ENCODE results near the gene RPL3. TPM values are rescaled to one million over a fixed set of nuclear protein-coding genes. Genes with fewer than 3 reads are reported as not detected.

Gene RPL3
- total RNA-seq, 1 experiment from 2014 or later = 2,830 TPM

GRCh38 chr22:39287076-39287725 lies 32.2 kb downstream of the RPL3 start:
- no CpG with 5 or more reads among the region's 8 CpGs for WGBS (ENCODE audit: extremely low coverage, insufficient read length, low lambda C conversion rate)
- H3K4me3 Mint-ChIP-seq = no peak overlapping the region
- Histone ChIP-seq H3K79me1 (ENCODE audit: insufficient read depth, low read depth, low read length, poor library complexity, severe bottlenecking) (no peaks in the 10 kb centered on the region), H2AFZ (ENCODE audit: low read length) (no peak overlapping the region), H3K27ac (ENCODE audit: insufficient read length, low read depth, low read length) (no peak overlapping the region), H3K9me3 (ENCODE audit: control insufficient read depth, low read depth, low read length) (no peaks in the 10 kb centered on the region), H3K23me2 (ENCODE audit: insufficient read length, low read depth, low read length, poor library complexity, severe bottlenecking) (no peaks in the 10 kb centered on the region), H4K91ac (ENCODE audit: insufficient read length, low read depth, low read length) (no peak overlapping the region), H3T11ph (ENCODE audit: low read length) (no peak overlapping the region), H2BK120ac (ENCODE audit: low read depth, low read length, poor library complexity, severe bottlenecking) (no peak overlapping the region), H3K79me2 (ENCODE audit: insufficient read depth, low read length) (no peaks in the 10 kb centered on the region), H3K9ac (ENCODE audit: extremely low read depth, insufficient read length, low read length) (no peak overlapping the region), H3K4me2 (ENCODE audit: insufficient read depth, insufficient read length, low read length) (no peak overlapping the region), H3K56ac (ENCODE audit: insufficient read length, low read depth, low read length) (no peak overlapping the region), H4K20me1 (ENCODE audit: control insufficient read depth, insufficient read depth, insufficient read length) (no peaks in the 10 kb centered on the region), H4K8ac (replicated peaks; ENCODE audit: insufficient read length, low read depth, low read length) (no peak overlapping the region), H2AK5ac (ENCODE audit: insufficient read length, low read length) (no peak overlapping the region), H3K27me3 (ENCODE audit: insufficient read depth, low read length) (no peaks in the 10 kb centered on the region), H3K4ac (ENCODE audit: low read depth, low read length) (no peak overlapping the region), H3K23ac (ENCODE audit: insufficient read length, low read depth, low read length) (no peak overlapping the region), H2BK15ac (ENCODE audit: low read depth, low read length) (no peak overlapping the region), H2BK5ac (ENCODE audit: insufficient read length, low read length) (no peak overlapping the region), H2BK12ac (ENCODE audit: insufficient read length, low read depth, low read length) (no peak overlapping the region), H3K4me1 (ENCODE audit: insufficient read depth, low read length) (no peaks in the 10 kb centered on the region), H3K18ac (ENCODE audit: insufficient read length, low read depth, low read length) (no peak overlapping the region), H2BK20ac (ENCODE audit: low read depth, low read length, poor library complexity, severe bottlenecking) (no peak overlapping the region), H4K5ac (ENCODE audit: insufficient read length, low read depth, low read length) (no peak overlapping the region), H3K14ac (ENCODE audit: insufficient read depth, low read length) (no peak overlapping the region)
- TF ChIP-seq, protein P1, sequence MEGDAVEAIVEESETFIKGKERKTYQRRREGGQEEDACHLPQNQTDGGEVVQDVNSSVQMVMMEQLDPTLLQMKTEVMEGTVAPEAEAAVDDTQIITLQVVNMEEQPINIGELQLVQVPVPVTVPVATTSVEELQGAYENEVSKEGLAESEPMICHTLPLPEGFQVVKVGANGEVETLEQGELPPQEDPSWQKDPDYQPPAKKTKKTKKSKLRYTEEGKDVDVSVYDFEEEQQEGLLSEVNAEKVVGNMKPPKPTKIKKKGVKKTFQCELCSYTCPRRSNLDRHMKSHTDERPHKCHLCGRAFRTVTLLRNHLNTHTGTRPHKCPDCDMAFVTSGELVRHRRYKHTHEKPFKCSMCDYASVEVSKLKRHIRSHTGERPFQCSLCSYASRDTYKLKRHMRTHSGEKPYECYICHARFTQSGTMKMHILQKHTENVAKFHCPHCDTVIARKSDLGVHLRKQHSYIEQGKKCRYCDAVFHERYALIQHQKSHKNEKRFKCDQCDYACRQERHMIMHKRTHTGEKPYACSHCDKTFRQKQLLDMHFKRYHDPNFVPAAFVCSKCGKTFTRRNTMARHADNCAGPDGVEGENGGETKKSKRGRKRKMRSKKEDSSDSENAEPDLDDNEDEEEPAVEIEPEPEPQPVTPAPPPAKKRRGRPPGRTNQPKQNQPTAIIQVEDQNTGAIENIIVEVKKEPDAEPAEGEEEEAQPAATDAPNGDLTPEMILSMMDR (conservative IDR thresholded peaks at IDR 0.05) = no peak
- H3K27ac Mint-ChIP-seq = no peak overlapping the region
- peaks cover 7% of the 10 kb centered on the region for H3K27me3 Mint-ChIP-seq (ENCODE audit: low read depth)
- peaks cover 0 to 4% of the 10 kb centered on the region in 2 experiments; a peak in 2 of 5 replicates for H3K9me3 Mint-ChIP-seq
- H3K4me1 Mint-ChIP-seq = peaks cover 8 to 13% of the 10 kb centered on the region in 2 experiments
- H3K36me3 Mint-ChIP-seq (ENCODE audit: insufficient read depth in 1 of 3, low read depth in 3 of 3) = no peaks in the 10 kb centered on the region
- DNase-seq = no peak
